H9 (cell line): ENCODE results near the gene MUC5B. TPM values are rescaled to one million over a fixed set of nuclear protein-coding genes. Genes with fewer than 3 reads are reported as not detected.
A peak's percentile ranks its signal among the peaks of the same experiment; 100 is the strongest.

ENCODE experiments used
- DNase-seq: peaks from one replicate; pipeline ENCODE4 v3.0.0-alpha.2; 2017
- H2AFZ ChIP-seq: one replicate; pipeline ENCODE4 v1.6.1; 2013; ENCODE audit warnings: mild to moderate bottlenecking, low read length, control low read depth, moderate library complexity
- H2AK5ac ChIP-seq: 2 replicates; pipeline ENCODE4 v1.6.1; 2013; ENCODE audit warnings: low read length, control low read depth, mixed read lengths; ENCODE audit not compliant: insufficient read length
- H2BK120ac ChIP-seq: one replicate; pipeline ENCODE4 v1.6.1; 2013; ENCODE audit warnings: low read depth, mild to moderate bottlenecking, low read length, control low read depth, inconsistent platforms; ENCODE audit not compliant: poor library complexity, severe bottlenecking
- H2BK12ac ChIP-seq: 2 replicates; pipeline ENCODE4 v1.6.1; 2013; ENCODE audit warnings: low read length, control low read depth, mixed read lengths, low read depth; ENCODE audit not compliant: insufficient read length
- H2BK15ac ChIP-seq: 2 replicates; pipeline ENCODE4 v1.6.1; 2013; ENCODE audit warnings: low read depth, low read length, control low read depth
- H2BK20ac ChIP-seq: one replicate; pipeline ENCODE4 v1.6.1; 2013; ENCODE audit warnings: low read depth, mild to moderate bottlenecking, low read length, control low read depth, inconsistent platforms; ENCODE audit not compliant: poor library complexity, severe bottlenecking
- H2BK5ac ChIP-seq: 2 replicates; pipeline ENCODE4 v1.6.1; 2013; ENCODE audit warnings: low read length, control low read depth, mixed read lengths; ENCODE audit not compliant: insufficient read length
- H3K14ac ChIP-seq: 2 replicates; pipeline ENCODE4 v1.6.1; 2013; ENCODE audit warnings: low read length, control low read depth; ENCODE audit not compliant: insufficient read depth
- H3K18ac ChIP-seq: 2 replicates; pipeline ENCODE4 v1.6.1; 2013; ENCODE audit warnings: low read depth, mild to moderate bottlenecking, mixed read lengths, low read length, control low read depth; ENCODE audit not compliant: insufficient read length
- H3K23ac ChIP-seq: 2 replicates; pipeline ENCODE4 v1.6.1; 2013; ENCODE audit warnings: low read length, control low read depth, mixed read lengths, low read depth; ENCODE audit not compliant: insufficient read length
- H3K23me2 ChIP-seq: 2 replicates; pipeline ENCODE4 v1.6.1; 2013; ENCODE audit warnings: low read depth, mild to moderate bottlenecking, mixed read lengths, low read length, control low read depth; ENCODE audit not compliant: insufficient read length, poor library complexity, severe bottlenecking
- H3K27ac ChIP-seq: 2 replicates; pipeline ENCODE4 v1.5.1; 2013; ENCODE audit warnings: low read length, control low read depth, mixed read lengths, low read depth; ENCODE audit not compliant: insufficient read length
- H3K27me3 ChIP-seq: 2 replicates; pipeline ENCODE4 v1.6.1; 2013; ENCODE audit warnings: low read length, control low read depth, inconsistent platforms; ENCODE audit not compliant: insufficient read depth
- H3K4ac ChIP-seq: 2 replicates; pipeline ENCODE4 v1.6.1; 2013; ENCODE audit warnings: low read depth, mild to moderate bottlenecking, control low read depth, inconsistent platforms, low read length, moderate library complexity
- H3K4me1 ChIP-seq: 2 replicates; pipeline ENCODE4 v1.6.1; 2013; ENCODE audit warnings: low read length, control low read depth, inconsistent platforms; ENCODE audit not compliant: insufficient read depth
- H3K4me2 ChIP-seq: 2 replicates; pipeline ENCODE4 v1.6.1; 2013; ENCODE audit warnings: low read length, control low read depth, mixed read lengths; ENCODE audit not compliant: insufficient read length, insufficient read depth
- H3K56ac ChIP-seq: 2 replicates; pipeline ENCODE4 v1.6.1; 2013; ENCODE audit warnings: low read depth, mild to moderate bottlenecking, mixed read lengths, low read length, control low read depth; ENCODE audit not compliant: insufficient read length
- H3K79me1 ChIP-seq: 2 replicates; pipeline ENCODE4 v1.6.1; 2013; ENCODE audit warnings: low read depth, mild to moderate bottlenecking, moderate library complexity, low read length, control low read depth, inconsistent platforms; ENCODE audit not compliant: insufficient read depth, poor library complexity, severe bottlenecking
- H3K79me2 ChIP-seq: 2 replicates; pipeline ENCODE4 v1.6.1; 2013; ENCODE audit warnings: low read length, control low read depth, inconsistent platforms; ENCODE audit not compliant: insufficient read depth
- H3K9ac ChIP-seq: 2 replicates; pipeline ENCODE4 v1.6.1; 2013; ENCODE audit warnings: low read length, control low read depth, mixed read lengths; ENCODE audit not compliant: insufficient read length; ENCODE audit errors: extremely low read depth
- H3K9me3 ChIP-seq: one replicate; pipeline ENCODE4 v1.6.1; 2013; ENCODE audit warnings: low read depth, low read length, inconsistent platforms; ENCODE audit not compliant: control insufficient read depth
- H3T11ph ChIP-seq: one replicate; pipeline ENCODE4 v1.6.1; 2013; ENCODE audit warnings: mild to moderate bottlenecking, low read length, control low read depth, inconsistent platforms
- H4K20me1 ChIP-seq: one replicate; pipeline ENCODE4 v1.6.1; 2013; ENCODE audit not compliant: control insufficient read depth, insufficient read length, insufficient read depth
- H4K5ac ChIP-seq: 2 replicates; pipeline ENCODE4 v1.6.1; 2013; ENCODE audit warnings: low read depth, mild to moderate bottlenecking, mixed read lengths, low read length, control low read depth; ENCODE audit not compliant: insufficient read length
- H4K8ac ChIP-seq: replicated peaks from 2 replicates; pipeline ENCODE4 v1.6.1; 2013; ENCODE audit warnings: low read length, control low read depth, mixed read lengths, low read depth; ENCODE audit not compliant: insufficient read length
- H4K91ac ChIP-seq: 2 replicates; pipeline ENCODE4 v1.6.1; 2013; ENCODE audit warnings: low read depth, mild to moderate bottlenecking, moderate library complexity, mixed read lengths, low read length, control low read depth; ENCODE audit not compliant: insufficient read length
- H3K27ac Mint-ChIP-seq, 3 experiments: 2 replicates in 2 of 3; 3 replicates in 1 of 3; pipeline ENCODE4 v1.8.0; 2020 to 2021; ENCODE audit warnings: mixed read lengths in 3 of 3, mild to moderate bottlenecking in 1 of 3, moderate library complexity in 1 of 3
- H3K27me3 Mint-ChIP-seq: 2 replicates; pipeline ENCODE4 v1.8.0; 2021; ENCODE audit warnings: low read depth, mild to moderate bottlenecking, moderate library complexity, mixed read lengths
- H3K36me3 Mint-ChIP-seq, 3 experiments: 2 replicates in 2 of 3; 3 replicates in 1 of 3; pipeline ENCODE4 v1.8.0; 2020 to 2021; ENCODE audit warnings: low read depth in 3 of 3, mixed read lengths in 3 of 3; ENCODE audit not compliant: insufficient read depth in 1 of 3
- H3K4me1 Mint-ChIP-seq, 2 experiments: 2 replicates each; pipeline ENCODE4 v1.8.0; 2020; ENCODE audit warnings: mixed read lengths in 2 of 2
- H3K4me3 Mint-ChIP-seq, 2 experiments: 2 replicates in 1 of 2; 3 replicates in 1 of 2; pipeline ENCODE4 v1.8.0; 2020 to 2021; ENCODE audit warnings: mild to moderate bottlenecking in 2 of 2, mixed read lengths in 2 of 2, moderate library complexity in 1 of 2
- H3K9me3 Mint-ChIP-seq, 2 experiments: 2 replicates in 1 of 2; 3 replicates in 1 of 2; pipeline ENCODE4 v1.8.0; 2020; ENCODE audit warnings: mild to moderate bottlenecking in 2 of 2, mixed read lengths in 2 of 2, moderate library complexity in 1 of 2
- WGBS: extraction: QIAGEN DNeasy Blood & Tissue Kit; methylation state at CpG from one replicate; pipeline ENCODE4 v1.1.7; 2013; ENCODE audit warnings: missing lambda C conversion rate, low lambda C conversion rate, mixed read lengths; ENCODE audit not compliant: insufficient read length; ENCODE audit errors: extremely low coverage; 5-methylcytosine and 5-hydroxymethylcytosine counted together
- total RNA-seq: library from RNA; stranded (reverse); gene quantifications from 2 replicates; pipeline ENCODE4 v1.2.1, GENCODE V29; 2021
- TF ChIP-seq, protein P1 (sequence below): fragments of 200-600 bp; sonication (generic); conservative IDR thresholded peaks from 3 replicates; pipeline ENCODE4 v1.8.0; 2021; ENCODE audit warnings: antibody characterized with exemption, mild to moderate bottlenecking

MUC5B gene
- total RNA-seq, 1 experiment from 2014 or later: not detected

DNA sequence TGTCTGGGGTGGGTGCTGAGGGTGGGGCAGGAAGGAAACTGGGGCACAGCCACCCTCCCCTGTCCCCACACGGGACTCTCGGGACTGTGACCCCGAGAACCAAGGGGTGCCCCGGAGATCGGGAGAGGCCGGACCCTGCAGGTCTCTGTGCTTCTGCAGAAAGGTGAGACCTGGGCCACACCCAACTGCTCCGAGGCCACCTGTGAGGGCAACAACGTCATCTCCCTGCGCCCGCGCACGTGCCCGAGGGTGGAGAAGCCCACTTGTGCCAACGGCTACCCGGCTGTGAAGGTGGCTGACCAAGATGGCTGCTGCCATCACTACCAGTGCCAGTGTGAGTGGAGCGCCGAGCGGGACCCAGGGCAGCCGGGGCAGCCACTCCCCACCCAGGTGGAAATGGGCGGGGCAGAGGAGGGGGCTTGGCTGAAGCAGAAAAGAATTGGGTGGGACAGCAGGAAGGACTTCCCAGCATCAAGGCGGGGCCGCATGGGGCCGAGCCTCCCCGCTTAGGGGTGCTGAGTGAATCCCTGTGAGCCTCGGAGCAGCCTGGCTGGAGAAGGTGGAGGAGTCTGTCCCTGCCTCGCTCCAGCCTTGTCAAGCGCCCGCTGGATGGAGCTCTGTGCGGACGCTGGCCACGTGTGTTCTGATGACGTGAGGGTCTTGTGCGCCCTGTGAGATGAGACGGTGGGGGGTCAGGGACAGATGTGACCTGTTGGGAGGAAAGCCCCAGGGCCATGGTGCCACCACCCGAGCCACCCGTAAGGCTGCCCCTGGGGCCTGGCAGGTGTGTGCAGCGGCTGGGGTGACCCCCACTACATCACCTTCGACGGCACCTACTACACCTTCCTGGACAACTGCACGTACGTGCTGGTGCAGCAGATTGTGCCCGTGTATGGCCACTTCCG lies 29.3 kb upstream of the MUC5B start:
- no peak overlapping the region for H4K91ac ChIP-seq
- H3K56ac ChIP-seq: no peak overlapping the region
- no peak overlapping the region for H2BK120ac ChIP-seq
- no peak overlapping the region for H3K18ac ChIP-seq
- no peak overlapping the region; the same call in 1 of the 2 replicates for H3K14ac ChIP-seq
- no peaks in the 10 kb centered on the region for H3K4me1 Mint-ChIP-seq
- H3K27me3 Mint-ChIP-seq: peaks cover 4% of the 10 kb centered on the region
- no peaks in the 10 kb centered on the region for H3K9me3 ChIP-seq
- H4K8ac ChIP-seq: no peak overlapping the region
- no peak overlapping the region for H3K27ac Mint-ChIP-seq
- no peaks in the 10 kb centered on the region for H3K4me1 ChIP-seq
- no peak overlapping the region for H2AK5ac ChIP-seq
- H3K23me2 ChIP-seq: no peaks in the 10 kb centered on the region
- H3K9ac ChIP-seq: no peak overlapping the region
- no peaks in the 10 kb centered on the region; a peak in 1 of 7 replicates for H3K36me3 Mint-ChIP-seq
- DNase-seq: peak; percentile 22
- peaks cover 5 to 8% of the 10 kb centered on the region in 2 experiments for H3K9me3 Mint-ChIP-seq
- no peak overlapping the region for H2BK15ac ChIP-seq
- H3K27ac ChIP-seq: no peak overlapping the region
- TF ChIP-seq, protein P1, sequence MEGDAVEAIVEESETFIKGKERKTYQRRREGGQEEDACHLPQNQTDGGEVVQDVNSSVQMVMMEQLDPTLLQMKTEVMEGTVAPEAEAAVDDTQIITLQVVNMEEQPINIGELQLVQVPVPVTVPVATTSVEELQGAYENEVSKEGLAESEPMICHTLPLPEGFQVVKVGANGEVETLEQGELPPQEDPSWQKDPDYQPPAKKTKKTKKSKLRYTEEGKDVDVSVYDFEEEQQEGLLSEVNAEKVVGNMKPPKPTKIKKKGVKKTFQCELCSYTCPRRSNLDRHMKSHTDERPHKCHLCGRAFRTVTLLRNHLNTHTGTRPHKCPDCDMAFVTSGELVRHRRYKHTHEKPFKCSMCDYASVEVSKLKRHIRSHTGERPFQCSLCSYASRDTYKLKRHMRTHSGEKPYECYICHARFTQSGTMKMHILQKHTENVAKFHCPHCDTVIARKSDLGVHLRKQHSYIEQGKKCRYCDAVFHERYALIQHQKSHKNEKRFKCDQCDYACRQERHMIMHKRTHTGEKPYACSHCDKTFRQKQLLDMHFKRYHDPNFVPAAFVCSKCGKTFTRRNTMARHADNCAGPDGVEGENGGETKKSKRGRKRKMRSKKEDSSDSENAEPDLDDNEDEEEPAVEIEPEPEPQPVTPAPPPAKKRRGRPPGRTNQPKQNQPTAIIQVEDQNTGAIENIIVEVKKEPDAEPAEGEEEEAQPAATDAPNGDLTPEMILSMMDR: no peak
- no peak overlapping the region for H3K4me2 ChIP-seq
- no peak overlapping the region for H2BK12ac ChIP-seq
- no peak overlapping the region for H2BK5ac ChIP-seq
- WGBS: no CpG with 5 or more reads among the region's 43 CpGs
- H4K5ac ChIP-seq: no peak overlapping the region
- no peak overlapping the region for H2AFZ ChIP-seq
- H4K20me1 ChIP-seq: no peaks in the 10 kb centered on the region
- no peak overlapping the region for H2BK20ac ChIP-seq
- no peak overlapping the region for H3K23ac ChIP-seq
- no peaks in the 10 kb centered on the region for H3K79me1 ChIP-seq
- no peak overlapping the region for H3T11ph ChIP-seq
- H3K4me3 Mint-ChIP-seq: no peak overlapping the region
- H3K4ac ChIP-seq: no peak overlapping the region
- no peaks in the 10 kb centered on the region for H3K79me2 ChIP-seq
- no peaks in the 10 kb centered on the region for H3K27me3 ChIP-seq
